GM12878 (cell line): Measurements from ENCODE around the gene ZSCAN5C. TPM values are rescaled to one million over a fixed set of nuclear protein-coding genes. Genes with fewer than 3 reads are reported as not detected.

Experiments
- ATAC-seq: fragments of 200-7000 bp; cut with Tn5 transposase; 3 replicates; pipeline ENCODE4 v1.9.1; 2020; ENCODE audit warnings: mild to moderate bottlenecking, moderate library complexity
- BruUV-seq: library from RNA; stranded (reverse); fragments of 400-500 nt; replicated peaks from 2 replicates; lab custom pipeline; 2021; lab: Mats Ljungman, UMichigan
- CTCF ChIA-PET: fragments of 300-600 bp; sonication (Branson Sonifier 250); formaldehyde crosslinking; extraction: SDS; loops from one replicate; lab custom pipeline; 2021; ENCODE audit warnings: inconsistent platforms; lab: Yijun Ruan, JAX
- POLR2A ChIA-PET: fragments of 350-600 bp; formaldehyde crosslinking; extraction: SDS; loops from one replicate; lab custom pipeline; 2021; ENCODE audit warnings: inconsistent platforms; lab: Charles Lee
- RAD21 ChIA-PET: fragments of 300-600 bp; sonication (Branson Sonifier 250); formaldehyde crosslinking; loops from one replicate; lab custom pipeline; 2023; ENCODE audit warnings: antibody characterized with exemption; ENCODE audit not compliant: unreplicated experiment; lab: Charles Lee
- SMC1A ChIA-PET: fragments of 300-600 bp; sonication (Branson Sonifier 250); formaldehyde crosslinking; loops from one replicate; lab custom pipeline; 2023; ENCODE audit not compliant: unreplicated experiment, uncharacterized antibody; lab: Charles Lee
- DNase-seq: peaks from one replicate; pipeline ENCODE4 v3.0.0-alpha.2; 2011; ENCODE audit warnings: low read depth, low spot score
- FAIRE-seq: peaks from 3 replicates; lab custom pipeline; 2011; peaks lifted over from hg19 to GRCh38; lab: Jason Lieb, UNC
- H2AFZ ChIP-seq: 2 replicates; pipeline ENCODE4 v1.6.0; 2011; ENCODE audit warnings: low read depth, low read length, control low read depth; ENCODE audit not compliant: control insufficient read depth
- H3K27ac ChIP-seq: 2 replicates; pipeline ENCODE4 v1.5.1; 2011; ENCODE audit warnings: control low read depth; ENCODE audit not compliant: control insufficient read depth, insufficient read depth
- H3K27me3 ChIP-seq, 2 experiments: replicated peaks in 1 of 2; 2 replicates each; pipeline versions ENCODE4 v1.6.0 to v1.6.1; 2011; ENCODE audit warnings: low read length in 1 of 2; ENCODE audit not compliant: control insufficient read depth in 2 of 2, insufficient read depth in 2 of 2
- H3K36me3 ChIP-seq, 2 experiments: 2 replicates each; pipeline ENCODE4 v1.5.1; 2011; ENCODE audit warnings: low read length in 1 of 2; ENCODE audit not compliant: control insufficient read depth in 2 of 2, insufficient read depth in 2 of 2
- H3K4me1 ChIP-seq: 2 replicates; pipeline ENCODE4 v1.6.1; 2011; ENCODE audit warnings: mild to moderate bottlenecking, low read length, moderate library complexity, mixed read lengths; ENCODE audit not compliant: control insufficient read depth, insufficient read depth
- H3K4me2 ChIP-seq: 2 replicates; pipeline ENCODE4 v1.6.0; 2011; ENCODE audit warnings: control low read depth; ENCODE audit not compliant: control insufficient read depth, insufficient read depth
- H3K4me3 ChIP-seq: fragments of 200-600 bp; sonication (generic); 2 replicates; pipeline ENCODE4 v1.5.1; 2016
- H3K79me2 ChIP-seq: 2 replicates; pipeline ENCODE4 v1.6.0; 2011; ENCODE audit warnings: low read length; ENCODE audit not compliant: control insufficient read depth, insufficient read depth
- H3K9ac ChIP-seq: 2 replicates; pipeline ENCODE4 v1.8.0; 2011; ENCODE audit warnings: low read length, control low read depth, mixed read lengths; ENCODE audit not compliant: control insufficient read depth, insufficient read depth
- H3K9me3 ChIP-seq: replicated peaks from 3 replicates; pipeline ENCODE4 v1.5.1; 2011; ENCODE audit warnings: mild to moderate bottlenecking, low read length; ENCODE audit not compliant: control insufficient read depth, insufficient read depth
- H4K20me1 ChIP-seq: 2 replicates; pipeline ENCODE4 v1.6.0; 2011; ENCODE audit not compliant: control insufficient read depth, insufficient read depth
- DPF2 ChIP-seq: fragments of 450-650 bp; IDR thresholded peaks from 2 replicates; pipeline ENCODE4 v1.6.1; 2017; ENCODE audit warnings: mild to moderate bottlenecking
- KAT2A ChIP-seq: conservative IDR thresholded peaks from 2 replicates; pipeline ENCODE4 v1.6.1; 2011; ENCODE audit warnings: low read depth, low read length; ENCODE audit not compliant: control insufficient read depth
- LARP7 ChIP-seq: fragments of 450-650 bp; IDR thresholded peaks from 2 replicates; pipeline ENCODE4 v1.6.1; 2017; ENCODE audit warnings: mild to moderate bottlenecking
- MTA2 ChIP-seq: fragments of 450-650 bp; IDR thresholded peaks from 2 replicates; pipeline ENCODE4 v1.6.1; 2016; ENCODE audit warnings: low read depth, mild to moderate bottlenecking, moderate library complexity
- NFIC ChIP-seq: IDR thresholded peaks from 2 replicates; pipeline ENCODE4 v1.6.1; 2012; ENCODE audit warnings: low read depth, mild to moderate bottlenecking, inconsistent platforms, low read length, moderate library complexity
- SKIL ChIP-seq: fragments of 450-650 bp; IDR thresholded peaks from 2 replicates; pipeline ENCODE4 v1.6.1; 2017; ENCODE audit warnings: mild to moderate bottlenecking, low read depth, inconsistent platforms; ENCODE audit not compliant: poor library complexity, severe bottlenecking
- SRF ChIP-seq, 2 experiments: IDR thresholded peaks; 2 replicates each; pipeline ENCODE4 v1.6.1; 2011; ENCODE audit warnings: low read depth in 2 of 2, low read length in 2 of 2, mild to moderate bottlenecking in 1 of 2, moderate library complexity in 1 of 2
- SUZ12 ChIP-seq: fragments of 200-600 bp; sonication (generic); IDR thresholded peaks from one replicate; pipeline ENCODE4 v1.6.1; 2018; ENCODE audit warnings: antibody characterized with exemption, mild to moderate bottlenecking; ENCODE audit not compliant: unreplicated experiment
- TCF3 ChIP-seq: IDR thresholded peaks from 2 replicates; pipeline ENCODE4 v1.6.1; 2012; ENCODE audit warnings: low read depth, mild to moderate bottlenecking, low read length, borderline replicate concordance; ENCODE audit not compliant: insufficient read depth
- ZNF622 ChIP-seq: fragments of 450-650 bp; IDR thresholded peaks from 2 replicates; pipeline ENCODE4 v1.6.1; 2017; ENCODE audit warnings: mild to moderate bottlenecking, inconsistent platforms
- WGBS: methylation state at CpG from one replicate; pipeline ENCODE4 v1.1.6; 2016; ENCODE audit warnings: low lambda C conversion rate; ENCODE audit not compliant: insufficient replicate concordance, insufficient coverage; ENCODE audit errors: missing lambda C conversion rate; 5-methylcytosine and 5-hydroxymethylcytosine counted together
- in situ Hi-C: fragments of 300-500 bp; cut with MboI; formaldehyde crosslinking; loops from 9 replicates; pipeline ENCODE4 v1.14.3; 2018; ENCODE audit warnings: mixed read lengths
- intact Hi-C: fragments of 100-400 bp; cut with micrococcal nuclease; formaldehyde crosslinking; loops from one replicate; pipeline ENCODE4 v1.14.2; 2022; ENCODE audit not compliant: unreplicated experiment
- polyA plus RNA-seq, 11 experiments: library from polyadenylated mRNA; depleted of rRNA in 4 of 11; unstranded in 6 of 11; stranded (reverse) in 5 of 11; fragments of >200 nt; fragmentation: Nextera tagmentation in 4 of 11; fragmentation: Illumina TruSeq in 1 of 11; extraction: Ambion mirVana in 4 of 11; extraction: Trizol in 1 of 11; gene quantifications; 1 replicate in 1 of 11; 2 replicates in 10 of 11; pipeline versions ENCODE4 v1.2.1 to v1.2.3, GENCODE V29; 2011 to 2016; ENCODE audit warnings: inconsistent platforms in 2 of 11, missing spikeins in 2 of 11, low read depth in 1 of 11
- total RNA-seq, 4 experiments: library from RNA; depleted of rRNA in 3 of 4; stranded (reverse); fragments of >200 nt in 3 of 4; fragmentation: Illumina TruSeq in 1 of 4; extraction: Trizol in 1 of 4; gene quantifications; 2 replicates each; pipeline versions ENCODE4 v1.2.1 to v1.2.3, GENCODE V29; 2013 to 2021

Gene ZSCAN5C
- total and polyA plus RNA-seq, 10 of the 15 experiments (the other 5 are each of a cell fraction or from before 2014, with no cell fraction given): not detected

- no peak overlapping the region for H3K4me2 ChIP-seq
- no peak overlapping the region for H3K4me3 ChIP-seq
- H3K9ac ChIP-seq: no peak overlapping the region
- DNase-seq (no peak), FAIRE-seq (no peak), ATAC-seq (no peak)
- CTCF ChIA-PET: interaction anchor here (1.2 kb wide), 1 partner anchor 30 kb away, joined by 3 read pairs; no protein-coding TSS in a partner anchor
- no TSS peak for BruUV-seq
- RAD21 ChIA-PET: no interaction called here
- POLR2A ChIA-PET: no interaction called here
- H3K36me3 ChIP-seq: peaks cover 9 to 11% of the 10 kb centered on the region in 2 experiments; a peak in 3 of 4 replicates
- no peak overlapping the region for H3K27ac ChIP-seq
- intact Hi-C loops: no loop called here
- WGBS: 84% methylated on average over 11 of the region's 11 CpGs
- SMC1A ChIA-PET: no interaction called here
- H4K20me1 ChIP-seq: no peaks in the 10 kb centered on the region
- H3K4me1 ChIP-seq: no peaks in the 10 kb centered on the region
- no peaks in the 10 kb centered on the region for H3K79me2 ChIP-seq
- no peaks in the 10 kb centered on the region for H3K9me3 ChIP-seq
- in situ Hi-C loops: no loop called here
- no peaks in the 10 kb centered on the region for H3K27me3 ChIP-seq
- TF ChIP-seq LARP7: no peak
- no peak for TF ChIP-seq KAT2A
- TF ChIP-seq NFIC: no peak
- TF ChIP-seq SKIL: no peak
- no peak for TF ChIP-seq DPF2
- no peak for TF ChIP-seq SUZ12
- no peak for TF ChIP-seq SRF (IDR thresholded peaks at IDR 0.05; ENCODE audit: low read depth in 2 of 2, low read length in 2 of 2)
- TF ChIP-seq ZNF622: no peak
- no peak for TF ChIP-seq MTA2
- TF ChIP-seq TCF3: no peak
- H2AFZ ChIP-seq: no peak overlapping the region
These were observed 45.3 kb upstream of the ZSCAN5C start for GRCh38 chr19:56156768-56157167.
